ENCODE results near the gene SYNCRIP.
"Not testable (repeated sequence)": the region's sequence is repeated elsewhere in the genome, so short reads cannot be mapped to it uniquely, and the experiment has no call there.

The SYNCRIP gene

DNA sequence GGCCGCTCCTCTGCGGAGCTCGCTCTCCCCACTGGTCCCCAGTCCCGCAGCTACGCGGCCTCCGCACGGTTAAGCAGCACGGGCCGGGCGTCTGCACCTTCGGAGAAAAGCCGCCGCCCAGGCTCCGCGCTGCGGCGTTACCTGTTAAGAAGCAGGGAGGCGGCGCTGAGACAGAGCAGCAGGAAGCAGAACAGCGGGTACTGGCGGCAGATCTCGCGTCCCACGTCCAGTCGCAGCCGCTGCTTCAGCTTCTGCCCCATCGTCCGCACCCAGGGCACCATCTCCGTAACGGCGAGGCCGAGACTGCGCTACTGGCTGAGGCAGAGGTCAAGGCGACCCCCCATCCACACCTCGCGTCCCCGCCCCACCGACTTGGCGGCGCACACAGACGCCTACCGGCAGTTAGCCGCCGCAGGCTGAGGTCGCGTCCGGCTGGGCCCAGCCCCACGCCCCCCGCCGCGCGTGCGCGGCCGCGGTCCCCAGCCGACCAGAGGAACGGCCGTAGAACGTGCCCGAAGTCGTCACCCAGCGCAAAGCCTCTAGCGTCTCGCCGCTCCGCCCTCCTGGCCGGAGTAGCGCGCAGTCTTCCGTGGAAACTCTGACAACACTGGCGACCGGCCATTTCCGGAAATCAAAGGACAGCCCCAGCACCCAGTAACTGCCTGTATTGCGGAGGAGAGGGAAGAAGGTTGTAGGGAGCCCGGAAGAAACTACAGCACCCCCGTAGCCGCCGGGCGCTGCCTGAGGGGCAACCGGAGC, 49.1 kb downstream of the SYNCRIP start, which contains the start of gene SNX14:
SNX14 (minus strand) TSS at position 421 of the 759 bp plus-strand sequence; CDS start at position 281, 140 bp downstream.
- peak; percentile 83 to 95 (median 94) for DNase-seq

DNA sequence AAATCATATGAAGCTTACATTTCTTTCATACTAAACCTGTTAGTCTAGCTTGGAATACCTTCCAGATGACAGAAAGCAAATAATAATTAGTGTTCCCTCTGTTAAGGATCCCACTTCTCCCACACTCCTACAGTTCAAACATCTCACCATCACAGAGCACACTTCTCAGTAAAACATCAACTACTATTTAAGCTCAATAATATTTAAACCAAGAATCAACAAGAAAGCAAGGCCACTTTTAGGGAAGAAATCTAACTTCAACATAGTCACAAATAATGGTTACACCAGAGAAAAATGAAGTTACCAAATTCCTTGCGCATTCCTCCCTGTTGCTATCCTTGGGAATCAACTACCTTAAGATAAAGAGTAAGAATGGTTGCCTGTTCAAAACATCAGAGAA, 50.7 kb downstream of the SYNCRIP start:
- no peak for DNase-seq

DNA sequence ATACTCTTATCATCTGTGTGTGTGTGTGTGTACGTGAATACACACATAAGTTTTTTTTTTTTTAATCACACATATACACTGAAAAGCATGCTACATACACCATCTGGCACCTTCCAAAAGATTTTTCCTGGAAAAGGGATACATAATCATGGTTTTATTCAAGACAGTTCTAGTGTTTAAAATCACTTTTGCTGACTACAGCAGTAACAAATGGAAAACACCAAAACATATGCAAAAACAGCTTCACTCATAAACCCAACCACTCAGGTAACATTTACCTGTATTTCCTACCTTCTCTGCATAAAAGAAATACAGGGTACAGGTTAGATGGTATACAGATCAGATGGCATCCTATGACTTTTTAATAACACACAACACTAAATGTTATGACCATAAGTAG, 51.5 kb downstream of the SYNCRIP start:
- DNase-seq: no peak

DNA sequence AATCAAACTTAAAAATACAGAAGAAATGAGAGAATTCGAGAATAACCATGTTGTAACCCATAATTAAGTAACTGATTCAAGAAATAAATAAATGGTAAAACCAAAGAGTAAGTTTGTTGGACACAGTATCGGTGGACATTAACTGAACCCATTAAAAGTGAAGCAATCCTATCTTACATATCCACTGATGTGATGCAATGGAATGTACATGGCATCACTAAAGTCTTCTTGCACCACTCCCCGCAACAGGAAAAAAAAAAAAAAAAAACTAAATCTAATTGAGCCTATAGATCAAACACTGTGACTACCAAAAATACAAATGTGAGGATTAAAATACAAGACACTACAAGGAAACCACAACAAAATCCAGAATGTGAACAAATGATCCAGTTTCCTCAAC, 56.9 kb downstream of the SYNCRIP start:
- DNase-seq: no peak

DNA sequence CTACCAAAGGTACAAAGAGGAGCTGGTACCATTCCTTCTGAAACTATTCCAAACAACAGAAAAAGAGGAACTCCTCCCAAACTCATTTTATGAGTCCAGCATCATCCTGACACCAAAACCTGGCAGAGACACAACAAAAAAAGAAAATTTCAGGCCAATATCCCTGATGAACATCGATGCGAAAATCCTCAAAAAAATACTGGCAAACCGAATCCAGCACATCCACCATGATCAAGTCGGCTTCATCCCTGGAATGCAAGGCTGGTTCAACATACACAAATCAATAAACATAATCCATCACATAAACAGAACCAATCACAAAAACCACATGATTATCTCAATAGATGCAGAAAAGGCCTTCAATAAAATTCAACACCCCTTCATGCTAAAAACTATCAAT, 59.9 kb downstream of the SYNCRIP start:
- not testable (repeated sequence) for DNase-seq

DNA sequence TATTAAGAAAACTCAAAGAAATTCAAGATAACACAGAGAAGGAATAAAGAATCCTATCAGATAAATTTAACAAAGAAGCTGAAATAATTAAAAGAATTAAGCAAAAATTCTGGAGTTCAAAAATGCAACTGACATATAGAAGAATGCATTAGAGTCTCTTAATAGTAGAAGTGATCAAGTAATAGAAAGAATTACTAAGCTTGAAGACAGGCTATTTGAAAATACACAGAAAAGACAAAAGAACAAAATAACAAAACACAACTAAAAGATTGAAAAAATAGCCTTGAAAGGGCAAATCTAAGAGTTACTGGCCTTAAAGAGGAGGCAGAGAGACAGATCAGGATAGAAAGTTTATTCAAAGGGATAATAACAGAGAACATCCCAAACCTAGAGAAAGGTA, 61.1 kb downstream of the SYNCRIP start:
- DNase-seq: no peak

DNA sequence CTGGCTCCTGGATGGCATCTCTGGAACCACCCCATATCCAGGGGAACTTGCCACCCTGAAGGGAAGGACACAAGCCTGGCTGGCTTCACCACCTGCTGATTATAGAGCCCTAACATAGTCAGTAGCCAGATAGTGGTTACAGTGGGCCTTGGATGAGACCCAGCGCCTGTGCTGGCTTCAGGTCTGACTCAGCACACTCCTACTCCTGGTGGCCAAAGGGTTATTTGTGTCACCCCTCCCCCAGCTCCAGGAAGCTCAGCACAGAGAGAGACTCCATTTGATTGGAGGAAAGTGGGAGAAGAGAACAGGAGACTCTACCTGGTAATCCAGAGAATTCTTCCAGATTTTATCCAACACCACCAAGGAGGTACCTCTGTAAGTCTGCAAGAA, 61.8 kb downstream of the SYNCRIP start:
- no peak for DNase-seq

DNA sequence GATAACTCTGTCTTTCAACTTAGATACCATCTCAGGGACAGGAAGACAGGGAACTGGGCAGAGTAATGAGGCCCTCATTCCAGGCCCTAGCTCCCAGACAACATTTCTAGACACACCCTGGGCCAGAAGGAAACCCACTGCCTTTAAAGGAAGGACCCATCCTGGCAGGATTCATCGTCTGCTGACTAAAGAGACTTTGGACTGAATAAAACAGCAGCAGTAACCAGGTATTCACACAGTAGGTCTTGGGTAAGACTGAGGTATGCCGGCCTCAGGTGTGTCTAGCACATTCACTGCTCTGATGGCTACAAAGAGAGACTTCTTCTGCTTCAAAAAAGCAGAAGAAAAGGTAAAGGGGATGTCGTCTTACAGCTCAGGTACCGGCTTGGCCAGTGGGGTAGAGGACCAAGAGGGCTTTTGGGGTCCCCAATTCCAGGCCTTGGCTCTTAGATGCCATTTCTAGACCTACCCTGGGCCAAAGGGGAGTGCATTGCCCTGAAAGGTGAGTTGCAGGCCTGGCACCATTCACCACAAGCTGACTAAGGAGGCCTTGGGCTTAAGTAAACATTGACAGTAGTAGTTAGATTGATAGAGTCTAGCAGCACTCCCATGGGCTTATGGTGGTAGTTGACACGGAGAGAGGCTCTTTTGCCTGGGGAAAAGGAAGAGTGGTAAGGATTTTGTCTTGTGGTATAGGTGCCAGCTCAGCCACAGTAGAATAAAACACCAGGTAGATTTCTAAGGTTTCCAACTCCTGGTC, 62.4 kb downstream of the SYNCRIP start:
- DNase-seq: no peak

DNA sequence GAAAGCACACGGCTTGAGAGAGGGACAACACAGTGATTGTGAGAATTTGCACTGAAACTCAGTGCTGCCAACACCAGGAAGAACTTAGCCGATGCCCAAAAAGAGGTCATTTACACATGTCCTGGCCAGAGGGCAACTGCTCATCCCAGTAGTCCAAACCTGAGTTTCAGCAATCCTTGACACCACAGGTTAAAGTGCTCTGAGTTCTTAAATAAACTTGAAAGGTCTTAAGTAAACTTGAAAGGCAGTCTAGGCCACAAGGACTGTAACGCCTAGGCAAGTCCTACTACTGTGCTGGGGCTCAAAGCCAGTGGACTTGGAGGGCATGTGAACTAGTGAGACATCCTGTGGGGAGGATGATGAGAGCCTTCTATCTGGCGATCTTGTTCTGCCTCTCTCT, 63.1 kb downstream of the SYNCRIP start:
- DNase-seq: no peak

DNA sequence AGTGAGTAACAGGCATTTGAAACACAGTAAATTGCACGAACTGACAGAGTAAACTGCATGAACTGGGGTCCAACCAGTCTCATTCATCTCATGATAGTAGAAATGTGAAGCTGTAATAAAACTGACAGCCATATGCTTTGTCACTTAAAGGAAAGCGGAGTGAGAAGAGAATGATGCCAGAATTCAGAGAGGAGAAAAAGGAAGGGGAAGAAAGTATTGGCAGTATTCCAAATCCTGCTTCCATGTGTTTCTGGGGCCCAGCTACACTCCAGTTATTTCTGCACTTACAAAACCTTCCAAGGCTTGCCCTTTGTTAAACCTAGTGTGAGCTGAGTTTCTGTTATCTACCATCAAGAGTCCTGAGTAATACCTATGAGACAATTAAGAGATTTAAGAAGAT, 66.2 kb downstream of the SYNCRIP start:
- DNase-seq: no peak

DNA sequence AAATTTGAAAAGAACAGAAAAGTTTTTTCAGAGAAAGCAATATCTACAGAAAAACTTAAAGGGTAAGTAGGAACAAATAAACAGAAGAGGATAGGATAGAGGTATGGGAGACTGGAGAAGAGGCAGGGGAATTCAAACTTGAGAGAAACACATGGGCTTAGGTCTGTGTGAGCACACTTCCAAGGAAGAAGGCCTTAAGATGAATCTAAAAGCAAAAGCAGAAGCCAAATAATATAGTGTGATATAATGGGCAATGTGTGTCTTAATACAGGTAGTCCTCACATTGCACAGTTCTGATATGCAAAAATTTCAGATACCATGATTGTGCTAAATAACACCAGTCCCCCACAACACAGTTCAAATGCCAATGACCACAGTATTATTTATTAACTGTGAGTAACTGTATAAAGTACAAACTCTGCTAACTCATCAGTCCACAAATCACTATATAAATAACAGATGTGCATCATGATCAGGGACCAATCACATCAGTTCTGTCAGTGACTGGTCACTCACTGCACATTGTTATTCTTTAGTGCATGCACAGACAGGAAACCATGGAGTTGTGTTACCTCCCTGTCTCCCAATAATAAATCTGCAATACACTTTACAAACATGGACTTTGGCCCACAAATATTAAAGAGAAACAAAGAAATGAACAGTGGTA, 67.6 kb downstream of the SYNCRIP start:
- no peak for DNase-seq

DNA sequence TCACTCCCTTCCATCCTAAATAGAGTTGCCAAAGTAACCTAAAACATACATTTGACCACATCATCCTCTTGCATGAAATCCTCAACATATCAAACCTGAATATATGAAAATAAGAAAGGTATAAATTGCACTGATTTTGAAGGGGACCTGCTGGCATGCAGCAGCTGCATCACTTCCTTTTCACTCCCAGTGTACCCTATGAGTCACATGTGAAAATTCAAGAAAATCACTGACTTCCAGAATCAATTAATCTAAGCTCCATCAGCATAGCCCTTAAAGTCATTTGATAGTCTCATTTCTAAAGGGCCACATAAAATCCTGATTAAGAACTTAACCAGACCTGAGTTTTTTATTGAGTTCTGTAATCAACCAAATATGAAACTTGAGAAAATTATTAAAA, 73.4 kb downstream of the SYNCRIP start:
- DNase-seq: no peak

DNA sequence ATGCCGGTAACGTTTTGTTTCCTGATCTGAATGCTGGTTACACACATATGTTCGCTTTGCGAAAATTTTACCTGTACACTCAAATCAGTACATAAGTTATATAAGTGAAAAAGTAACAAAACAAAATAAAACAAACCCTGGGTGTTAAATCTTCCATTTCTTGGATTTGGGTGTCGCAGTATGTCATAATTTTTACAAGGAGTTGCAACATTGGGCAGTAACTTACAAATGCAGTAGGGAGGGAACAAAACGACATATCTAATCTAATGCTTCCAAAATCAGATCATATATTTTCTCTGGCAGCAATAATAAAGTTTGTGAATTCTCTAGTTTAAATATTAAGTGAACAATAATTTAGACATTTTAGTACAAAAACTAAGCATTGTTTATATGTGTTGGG, 74.3 kb downstream of the SYNCRIP start:
- DNase-seq: no peak

DNA sequence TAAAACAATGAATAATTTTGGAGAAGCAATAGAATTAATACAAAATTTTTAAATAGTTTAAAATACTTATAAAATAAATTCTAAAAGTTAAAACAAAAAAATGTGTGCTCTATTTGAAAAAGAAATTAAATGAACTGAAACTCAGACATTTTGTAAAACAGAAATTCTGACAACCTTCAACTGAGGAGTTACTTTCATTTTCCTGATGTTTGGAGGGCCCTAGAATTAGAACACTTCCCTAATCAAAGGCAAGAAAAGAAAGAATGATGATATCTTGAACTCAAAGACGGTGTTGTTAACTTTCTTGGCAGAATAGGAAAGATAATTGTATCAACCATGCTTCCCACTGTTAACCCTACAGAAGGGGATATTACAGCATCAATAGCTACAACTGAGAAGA, 77.0 kb downstream of the SYNCRIP start:
- DNase-seq: no peak

DNA sequence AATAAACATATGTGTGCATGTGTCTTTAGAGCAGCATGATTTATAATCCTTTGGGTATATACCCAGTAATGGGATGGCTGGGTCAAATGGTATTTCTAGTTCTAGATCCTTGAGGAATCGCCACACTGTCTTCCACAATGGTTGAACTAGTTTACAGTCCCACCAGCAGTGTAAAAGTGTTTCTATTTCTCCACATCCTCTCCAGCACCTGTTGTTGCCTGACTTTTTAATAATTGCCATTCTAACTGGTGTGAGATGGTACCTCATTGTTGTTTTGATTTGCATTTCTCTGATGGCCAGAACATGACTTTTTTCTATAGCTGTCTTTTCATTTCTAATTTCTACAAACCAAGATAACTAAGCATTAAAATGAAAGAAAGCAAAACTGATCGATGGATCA, 78.5 kb downstream of the SYNCRIP start:
- not testable (repeated sequence) for DNase-seq
